GM12801 (cell line): ENCODE measurements around the gene GLP2R.

Experiments used
- TF ChIP-seq, protein P1 (sequence below): IDR thresholded peaks from one replicate; pipeline ENCODE4 v1.5.1; 2011; ENCODE audit warnings: control low read depth; ENCODE audit not compliant: insufficient read length; ENCODE audit errors: extremely low read depth

GLP2R gene

DNA sequence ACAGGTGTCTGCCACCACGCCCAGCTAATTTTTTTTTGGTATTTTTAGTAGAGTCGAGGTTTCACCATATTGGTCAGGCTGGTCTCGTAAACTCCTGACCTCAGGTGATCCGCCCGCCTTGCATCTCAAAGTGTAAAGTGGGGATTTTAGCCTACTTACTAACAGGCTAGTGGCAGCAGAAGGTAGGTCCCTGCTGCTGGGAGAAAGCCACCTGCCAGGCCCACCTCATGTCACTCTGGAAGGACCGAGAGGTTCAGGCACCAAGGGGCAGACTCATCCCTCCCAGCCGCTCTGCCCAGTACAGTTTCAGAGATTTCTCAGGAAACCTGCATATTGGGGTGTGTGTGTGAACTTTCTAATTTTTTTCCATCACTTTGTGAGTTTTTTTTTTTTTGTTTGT is 81.4 kb downstream of the GLP2R start:
- TF ChIP-seq, protein P1, sequence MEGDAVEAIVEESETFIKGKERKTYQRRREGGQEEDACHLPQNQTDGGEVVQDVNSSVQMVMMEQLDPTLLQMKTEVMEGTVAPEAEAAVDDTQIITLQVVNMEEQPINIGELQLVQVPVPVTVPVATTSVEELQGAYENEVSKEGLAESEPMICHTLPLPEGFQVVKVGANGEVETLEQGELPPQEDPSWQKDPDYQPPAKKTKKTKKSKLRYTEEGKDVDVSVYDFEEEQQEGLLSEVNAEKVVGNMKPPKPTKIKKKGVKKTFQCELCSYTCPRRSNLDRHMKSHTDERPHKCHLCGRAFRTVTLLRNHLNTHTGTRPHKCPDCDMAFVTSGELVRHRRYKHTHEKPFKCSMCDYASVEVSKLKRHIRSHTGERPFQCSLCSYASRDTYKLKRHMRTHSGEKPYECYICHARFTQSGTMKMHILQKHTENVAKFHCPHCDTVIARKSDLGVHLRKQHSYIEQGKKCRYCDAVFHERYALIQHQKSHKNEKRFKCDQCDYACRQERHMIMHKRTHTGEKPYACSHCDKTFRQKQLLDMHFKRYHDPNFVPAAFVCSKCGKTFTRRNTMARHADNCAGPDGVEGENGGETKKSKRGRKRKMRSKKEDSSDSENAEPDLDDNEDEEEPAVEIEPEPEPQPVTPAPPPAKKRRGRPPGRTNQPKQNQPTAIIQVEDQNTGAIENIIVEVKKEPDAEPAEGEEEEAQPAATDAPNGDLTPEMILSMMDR, result no peak

DNA sequence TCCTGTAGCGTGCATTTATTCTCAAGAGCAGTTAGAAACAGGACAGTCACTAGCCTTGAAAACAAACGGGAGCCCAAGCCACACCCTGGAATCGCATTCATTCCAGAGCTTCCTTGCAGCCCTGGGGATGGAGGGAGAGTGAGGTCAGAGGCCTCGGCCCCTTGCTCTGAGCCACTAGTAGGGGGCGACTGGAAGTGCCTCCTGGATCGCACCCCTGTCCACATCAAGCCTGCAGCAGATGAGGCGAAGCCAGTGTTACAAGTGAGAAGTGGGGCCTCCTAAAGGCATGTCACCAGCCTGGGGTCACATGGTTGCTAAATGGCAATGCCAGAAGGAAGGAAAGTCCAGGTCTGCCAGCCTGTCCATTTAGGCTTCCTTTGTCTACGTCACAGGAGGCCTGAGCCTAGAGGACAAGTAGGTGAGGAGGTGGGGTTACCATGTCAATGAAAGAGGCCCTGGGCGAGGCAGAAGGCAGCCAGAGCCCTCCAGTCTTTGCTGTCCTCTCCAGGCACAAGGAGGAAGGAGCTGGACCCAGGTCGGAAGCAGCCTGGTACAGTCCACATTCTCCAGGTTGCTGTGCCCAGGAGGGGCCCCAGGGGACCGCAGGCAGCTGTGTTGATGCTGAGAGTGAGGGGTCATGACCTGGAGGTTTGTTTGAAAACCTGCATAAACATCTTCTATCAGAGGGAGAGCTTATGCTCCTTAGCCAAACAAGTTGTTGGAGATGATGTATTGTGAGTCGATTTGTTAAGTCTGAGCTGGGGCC is 82.3 kb downstream of the GLP2R start:
- TF ChIP-seq, protein P1, result no peak

DNA sequence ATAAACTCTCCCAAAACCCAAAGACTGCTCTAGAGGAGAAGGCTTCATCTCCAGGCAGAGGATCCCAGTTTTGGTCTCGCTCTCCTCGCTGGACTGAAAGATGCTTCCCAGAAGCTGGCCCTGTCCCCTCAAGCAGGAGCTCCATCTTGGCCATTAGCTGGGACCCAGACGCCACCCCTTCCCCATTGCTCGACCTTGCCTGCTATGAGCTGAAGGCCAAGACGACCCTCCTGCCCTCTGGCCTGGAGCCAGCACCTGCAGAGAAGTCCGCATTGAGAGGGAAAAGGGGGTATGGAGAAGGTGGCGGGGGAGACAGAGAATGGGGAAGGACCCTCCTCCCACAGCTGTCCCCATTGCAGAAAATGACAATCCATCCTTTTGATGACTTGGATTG is 82.9 kb downstream of the GLP2R start:
- TF ChIP-seq, protein P1, result no peak

DNA sequence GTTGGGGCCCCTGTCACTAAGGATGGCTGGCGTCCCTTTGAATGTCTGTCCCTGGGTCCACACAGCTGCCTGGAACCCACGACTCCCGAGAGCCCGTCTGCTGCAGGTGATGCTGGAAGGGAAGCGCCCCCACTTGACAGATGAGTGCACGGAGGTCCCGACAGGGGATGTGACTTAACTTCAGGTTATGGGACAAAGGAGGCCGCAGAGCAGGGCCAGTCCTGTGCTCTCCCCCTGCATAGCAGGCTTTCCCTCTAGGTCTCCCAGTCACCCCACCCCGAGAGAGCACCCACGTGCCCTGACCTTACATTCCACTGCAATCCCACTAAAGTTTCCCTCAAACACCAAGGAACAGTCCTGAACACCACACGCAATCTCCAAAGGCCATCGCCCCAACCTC is 85.4 kb downstream of the GLP2R start:
- TF ChIP-seq, protein P1, result no peak

DNA sequence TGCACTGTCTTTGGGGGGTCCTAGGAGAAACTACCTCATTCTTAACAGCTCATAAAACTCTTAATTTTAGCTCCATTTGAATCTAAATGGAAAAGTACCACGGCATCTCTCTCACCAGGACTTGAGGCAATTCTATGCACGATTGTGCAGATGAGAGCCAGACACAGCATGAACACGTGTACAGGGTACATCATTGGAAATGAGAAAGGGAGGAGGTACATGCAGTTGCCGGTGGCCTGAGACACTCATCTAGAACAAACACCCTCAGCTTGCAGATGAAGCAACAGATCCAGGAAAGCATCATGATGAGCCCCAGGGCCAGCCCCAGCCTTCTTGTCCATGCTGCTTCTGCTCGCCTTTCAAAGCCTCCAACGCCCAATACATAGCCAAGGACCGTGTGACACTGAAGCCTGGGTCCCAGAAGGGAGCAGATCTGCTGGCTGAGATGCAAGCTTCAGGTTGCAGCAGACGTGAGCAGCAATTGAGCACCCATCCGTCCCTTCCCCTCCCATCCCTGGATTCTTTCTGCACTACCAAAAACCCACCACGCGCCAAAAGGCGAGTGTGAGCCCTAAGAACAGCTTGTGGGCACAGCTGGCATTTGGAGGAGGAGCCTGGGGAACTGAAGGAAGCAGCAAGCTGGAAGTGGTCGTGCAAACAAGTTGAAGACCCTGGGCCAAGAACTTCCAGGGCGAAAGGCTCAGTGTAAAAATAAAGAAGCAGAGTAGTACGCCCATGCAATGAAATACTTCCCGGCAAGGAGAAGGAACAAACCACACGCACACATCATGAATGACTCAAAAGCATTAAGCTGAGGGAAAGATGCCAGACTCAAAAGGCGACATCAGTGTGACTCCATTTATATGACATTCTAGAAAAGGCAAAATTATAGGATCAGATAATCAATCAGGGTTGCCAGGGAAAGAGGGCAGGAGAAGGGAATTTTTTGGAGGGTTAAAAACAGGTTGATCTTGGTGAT is 86.7 kb downstream of the GLP2R start:
- TF ChIP-seq, protein P1, result no peak

DNA sequence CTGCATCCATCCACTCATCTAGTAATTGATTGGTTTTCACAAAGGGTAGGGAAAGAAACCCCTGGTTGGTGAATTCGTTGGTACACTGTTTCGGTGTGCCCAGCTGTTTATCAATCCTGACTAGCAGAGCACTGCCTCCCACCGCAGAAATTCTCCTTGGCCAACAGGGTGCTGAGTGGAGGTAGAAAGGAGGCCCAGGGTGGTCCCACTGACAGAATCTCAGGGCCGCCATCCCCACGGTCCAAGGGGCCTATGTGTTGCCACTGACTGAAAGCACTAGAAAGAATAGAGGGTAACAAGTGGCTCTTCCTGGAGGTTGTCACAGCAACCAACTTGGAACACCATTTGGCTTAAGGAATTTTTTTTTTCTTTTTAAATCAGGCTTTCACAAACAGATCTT is 87.8 kb downstream of the GLP2R start:
- TF ChIP-seq, protein P1, result no peak

DNA sequence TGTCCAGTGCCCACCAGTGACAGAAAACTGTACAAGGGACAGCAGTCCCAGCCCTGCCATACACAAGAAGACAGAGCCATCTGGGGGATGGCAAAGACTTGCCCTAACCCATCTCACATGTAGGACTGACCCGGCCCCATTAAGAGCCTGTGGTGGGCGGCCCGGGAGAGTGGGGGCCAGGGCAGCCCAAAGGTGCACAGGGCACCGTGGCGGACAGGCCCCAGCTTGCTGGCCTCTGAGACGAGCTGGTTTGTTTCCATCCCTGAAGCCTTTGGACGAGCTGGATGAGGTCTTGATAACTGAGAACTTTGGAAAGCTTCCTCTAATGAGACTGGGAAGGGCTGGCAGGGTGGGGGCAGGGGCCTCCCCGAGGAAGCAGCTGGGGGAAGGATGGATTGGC is 90.4 kb downstream of the GLP2R start:
- TF ChIP-seq, protein P1, result no peak
